HG03135 (cell line): ENCODE results near the gene RBBP4.

ENCODE experiments used
- ATAC-seq: cut with Tn5 transposase; IDR thresholded peaks from one replicate; pipeline ENCODE4 v1.9.1; 2021; ENCODE audit warnings: mild to moderate bottlenecking, moderate library complexity; ENCODE audit not compliant: unreplicated experiment

RBBP4 gene

DNA sequence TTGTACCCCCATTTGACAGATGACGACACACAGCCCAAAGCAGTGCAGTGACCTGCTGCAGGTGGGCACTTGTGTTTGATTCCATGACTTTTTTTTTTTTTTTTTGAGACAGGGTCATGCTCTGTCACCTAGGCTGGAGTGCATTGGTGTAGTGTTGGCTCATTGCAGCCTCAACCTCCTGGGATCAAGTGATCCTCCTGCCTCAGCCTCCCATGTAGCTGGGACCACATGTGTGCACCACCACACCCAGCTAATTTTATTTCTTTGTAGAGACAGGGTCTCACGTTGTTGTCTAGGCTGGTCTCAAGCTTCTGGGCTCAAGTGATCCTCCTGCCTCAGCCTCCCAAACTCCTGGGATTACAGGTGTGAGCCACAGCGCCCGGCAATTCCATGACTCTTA lies 66.5 kb downstream of the RBBP4 start:
- ATAC-seq, result no peak

DNA sequence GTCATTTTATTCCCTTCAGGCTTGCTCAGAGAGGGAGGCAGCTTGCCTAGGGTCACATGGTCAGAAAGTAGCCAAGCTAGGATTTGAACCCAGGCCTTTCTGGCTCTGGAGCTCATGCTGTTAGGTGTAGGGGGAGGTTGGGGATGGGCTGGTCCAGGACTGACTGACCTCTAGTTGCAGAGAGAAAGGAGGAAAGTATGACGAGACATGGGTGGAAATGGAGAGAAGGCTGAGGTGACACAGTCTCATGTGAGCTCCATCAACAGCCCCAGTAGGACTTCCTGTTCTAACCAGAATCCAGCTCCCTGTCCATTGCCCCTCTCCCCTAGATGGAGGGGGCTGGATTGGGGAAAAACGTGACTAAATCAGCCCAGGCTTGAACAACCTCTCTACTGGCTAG lies 67.0 kb downstream of the RBBP4 start:
- ATAC-seq, result no peak

DNA sequence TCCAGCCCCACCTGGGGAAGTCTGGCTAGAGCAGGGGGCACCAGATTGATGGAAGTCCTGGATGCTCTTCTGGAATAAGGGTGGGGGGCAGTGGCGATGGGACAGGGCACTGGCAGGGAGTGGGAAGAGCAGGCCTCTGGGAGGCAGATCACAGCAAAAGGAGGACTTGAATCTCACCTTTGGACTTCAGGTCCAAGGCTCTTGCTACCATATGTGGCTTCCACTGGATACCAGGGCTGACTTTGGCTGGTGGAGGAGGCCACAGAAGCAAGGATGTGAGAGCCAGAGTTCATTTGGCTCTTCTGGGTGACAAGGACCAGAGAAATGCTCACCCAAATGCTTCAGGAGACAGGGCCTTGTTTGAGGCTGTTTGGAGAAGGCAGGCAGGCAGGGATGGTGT lies 67.5 kb downstream of the RBBP4 start:
- ATAC-seq, result no peak

DNA sequence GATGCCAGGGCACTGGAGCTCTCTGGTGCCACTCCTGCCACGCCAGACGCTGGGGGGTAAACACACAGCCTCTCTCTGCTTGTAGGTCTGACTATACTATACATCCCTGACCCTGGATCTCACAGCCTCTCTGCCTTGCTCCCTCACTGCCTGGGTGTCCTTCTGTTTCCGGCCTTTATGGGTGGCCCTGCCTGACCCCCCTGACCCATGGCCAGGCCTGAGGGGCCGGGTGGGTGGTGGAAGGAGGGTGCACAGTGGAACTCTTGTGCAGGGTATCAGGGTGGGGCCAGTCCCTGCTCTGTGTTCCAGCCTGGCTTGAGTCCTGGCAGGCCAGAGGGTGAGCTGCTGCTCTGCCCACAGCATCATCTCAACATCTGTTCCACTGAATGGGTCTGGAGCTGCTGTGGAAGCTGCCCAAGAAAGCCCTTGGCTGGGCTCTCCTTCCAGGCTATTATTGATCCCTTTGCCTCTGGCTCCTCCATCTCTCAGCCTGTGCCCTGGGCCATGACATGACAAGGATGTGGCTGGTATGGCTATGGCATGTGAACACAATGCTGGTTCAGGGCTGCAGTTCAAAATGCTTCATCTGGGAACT lies 68.8 kb downstream of the RBBP4 start:
- ATAC-seq, result no peak

DNA sequence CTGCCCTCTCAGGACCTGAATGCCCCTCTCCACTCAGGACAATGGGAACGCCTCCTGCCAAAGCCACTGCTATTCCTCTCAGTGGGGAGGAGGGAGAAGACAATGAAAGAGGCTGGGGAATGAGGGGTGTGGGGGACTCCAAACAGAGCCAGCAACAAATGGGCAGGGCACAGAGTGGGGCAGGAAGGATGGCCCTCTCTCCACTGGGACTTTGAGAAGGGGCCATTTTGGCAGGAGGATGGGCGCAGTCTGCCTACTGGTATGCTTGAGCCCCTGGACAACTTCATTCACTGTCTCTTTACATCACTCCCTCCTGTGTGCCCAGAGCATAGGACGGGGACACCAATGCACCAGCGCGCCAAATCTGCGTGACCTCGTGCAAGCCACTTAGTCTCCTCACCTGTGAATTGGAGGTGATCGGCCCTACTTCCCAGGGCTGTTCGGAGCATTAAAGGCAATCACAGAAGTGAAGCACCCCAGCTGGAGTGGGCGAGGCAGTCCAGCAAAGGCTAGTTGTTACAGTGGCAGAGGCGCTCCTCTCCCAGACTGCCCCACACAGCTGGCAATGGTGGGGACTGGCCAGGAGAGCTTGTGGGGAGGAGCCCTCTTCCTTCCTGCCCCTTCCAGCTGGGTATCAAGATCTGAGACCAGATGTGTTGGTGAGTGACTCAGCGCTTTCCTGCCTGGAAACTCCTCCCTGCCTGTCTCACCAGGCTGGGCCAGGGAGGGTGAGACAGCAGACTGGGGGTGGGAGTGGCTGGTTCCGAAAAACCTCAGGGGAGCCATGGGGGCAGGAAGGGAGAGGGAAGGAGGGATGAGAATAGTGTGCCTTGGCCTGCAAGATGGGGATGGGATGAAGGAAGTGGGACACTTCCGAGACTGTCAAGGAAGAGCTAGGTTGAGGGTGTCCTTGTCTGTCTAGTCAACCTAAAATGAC lies 73.9 kb downstream of the RBBP4 start:
- no peak for ATAC-seq

DNA sequence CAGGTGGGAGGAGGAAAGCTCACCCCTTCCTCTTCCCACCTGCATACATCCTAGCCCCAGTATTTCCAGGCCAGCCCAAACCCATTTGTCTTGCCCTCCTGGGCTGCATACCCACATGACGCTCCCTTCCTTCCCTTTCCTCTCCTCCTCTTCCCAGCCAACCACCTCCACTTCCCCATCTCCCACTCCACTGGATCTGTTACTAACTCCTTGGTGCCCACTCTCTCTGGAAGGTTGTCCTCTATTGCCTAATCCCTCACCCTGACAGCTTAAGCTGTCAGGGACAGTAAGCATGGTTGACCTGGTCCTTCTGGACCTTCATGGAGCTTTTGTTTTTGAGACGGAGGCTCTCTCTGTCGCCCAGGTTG lies 74.6 kb downstream of the RBBP4 start:
- ATAC-seq, result no peak

DNA sequence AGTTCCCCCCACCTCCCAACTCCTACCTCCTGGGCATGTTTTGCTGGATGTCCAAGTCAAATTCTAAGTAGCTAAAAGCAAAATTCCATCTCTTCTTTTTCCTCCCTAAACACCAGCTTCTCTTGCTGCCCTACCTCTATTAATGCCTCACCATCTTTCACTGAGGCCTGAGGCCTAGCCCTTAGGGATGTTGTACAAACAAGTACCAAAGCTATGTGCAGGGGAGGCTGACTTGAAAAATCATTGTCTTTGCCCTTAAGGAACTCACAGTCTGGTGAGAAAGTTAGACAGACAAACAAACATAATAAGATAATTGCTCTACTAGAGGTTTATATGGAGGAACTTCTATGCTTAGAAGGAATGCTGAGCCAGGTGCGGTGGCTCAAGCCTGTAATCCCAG lies 76.9 kb downstream of the RBBP4 start:
- no peak for ATAC-seq

DNA sequence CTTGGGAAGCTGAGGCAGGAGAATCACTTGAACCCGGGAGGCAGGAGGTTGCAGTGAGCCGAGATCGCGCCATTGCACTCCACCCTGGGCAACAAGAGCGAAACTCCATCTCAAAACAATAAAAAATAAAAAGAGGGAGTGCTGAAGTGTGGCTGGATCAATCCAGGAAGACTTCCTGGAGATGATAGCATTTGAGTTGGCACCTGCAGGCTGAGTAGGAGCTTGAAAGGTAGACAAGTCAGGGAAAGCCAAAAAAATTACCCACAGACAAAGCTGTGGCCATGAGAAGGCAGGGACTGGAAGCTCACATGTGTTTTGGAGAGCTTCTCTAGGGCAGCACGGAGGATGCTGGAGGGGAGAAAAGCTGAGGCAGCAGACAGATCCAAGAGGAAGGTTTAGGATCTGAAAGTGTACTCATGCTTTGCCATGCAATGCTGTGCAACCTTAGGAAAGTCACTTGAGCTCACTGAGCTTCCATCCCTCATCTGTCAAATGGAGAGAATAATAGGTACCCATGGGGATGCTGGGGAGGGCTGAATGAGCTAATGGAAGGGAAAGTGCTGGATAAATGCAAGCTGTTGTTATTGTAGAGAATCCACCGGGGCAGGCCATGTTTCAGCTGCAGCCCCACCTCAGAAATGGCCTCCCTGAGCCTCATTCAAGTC lies 77.5 kb downstream of the RBBP4 start:
- ATAC-seq, result no peak

DNA sequence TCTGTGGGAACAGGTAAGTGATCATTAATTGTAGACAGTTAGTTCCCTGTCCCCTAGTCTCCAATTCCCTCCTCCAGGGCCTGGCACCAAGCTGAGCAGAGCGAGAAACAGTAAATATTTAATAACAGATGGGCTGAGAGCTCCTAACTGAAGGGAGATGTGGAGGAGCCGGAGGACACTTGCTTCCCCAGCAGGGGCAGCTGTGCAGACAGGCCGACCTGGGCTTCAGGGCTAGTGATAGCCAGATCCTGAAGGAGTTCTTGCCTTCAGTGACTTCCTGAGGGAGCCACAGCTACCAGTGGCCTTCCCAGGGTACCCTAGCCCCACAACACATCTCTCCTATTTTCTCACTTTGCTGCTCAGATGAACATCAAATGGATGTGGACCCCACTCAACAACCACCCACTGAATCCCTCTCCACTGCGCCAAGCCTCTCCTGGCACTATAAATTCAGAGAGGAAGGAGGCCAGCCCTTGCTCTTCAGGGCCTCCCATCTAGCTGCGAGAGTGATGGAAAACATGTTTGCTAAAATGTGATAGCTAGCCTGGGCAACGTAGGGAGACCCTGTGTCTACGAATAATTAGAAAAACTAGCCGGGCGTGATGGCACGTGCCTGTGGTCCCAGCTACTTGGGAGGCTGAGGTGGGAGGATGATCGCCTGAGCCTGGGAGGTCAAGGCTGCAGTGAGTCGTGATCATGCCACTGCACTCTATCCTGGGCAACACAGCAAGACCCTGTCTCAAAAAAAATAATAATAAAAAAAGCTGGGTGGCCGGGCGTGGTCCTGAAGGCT lies 78.4 kb downstream of the RBBP4 start:
- no peak for ATAC-seq

DNA sequence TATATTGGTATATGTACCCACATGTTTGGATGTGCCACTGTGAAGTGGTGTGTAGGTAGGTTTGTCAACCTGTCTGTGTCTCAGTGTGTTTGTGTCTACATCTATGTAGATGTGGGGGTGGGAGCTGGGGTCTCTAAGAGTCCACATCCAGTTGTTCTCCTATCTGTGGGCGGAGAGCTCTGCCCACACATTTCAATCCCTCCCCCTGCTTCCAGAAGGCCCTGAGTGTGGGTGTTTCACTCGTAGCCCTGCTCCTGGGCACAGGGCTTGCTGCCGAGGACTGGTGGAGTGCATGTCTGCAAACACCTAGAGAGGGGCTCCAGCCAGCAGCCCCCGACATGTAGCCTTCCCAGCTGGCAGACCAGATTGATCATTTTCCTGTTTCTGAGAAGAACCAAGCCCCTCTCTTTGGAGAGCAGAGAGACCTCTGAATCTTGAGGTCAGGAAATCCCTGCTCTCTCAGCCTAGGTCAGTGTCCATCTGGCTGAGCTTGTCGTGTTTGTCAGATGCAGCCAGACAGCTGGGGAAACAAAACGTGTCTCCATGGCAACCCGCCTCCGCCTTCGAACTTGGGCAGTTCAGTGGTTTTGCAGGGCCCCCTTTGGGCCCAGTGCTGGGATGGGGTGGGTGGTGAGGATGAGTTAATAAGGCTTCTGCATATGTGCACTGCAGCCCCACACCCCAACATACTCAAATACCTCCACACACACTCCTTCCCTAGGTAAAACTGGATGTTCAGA lies 82.7 kb downstream of the RBBP4 start:
- no peak for ATAC-seq
